OCI-LY3 (cell line): ENCODE results near the gene TH.

Source experiments
- H2AFZ ChIP-seq: fragments of 200-600, 300-600 bp; shearing (Covaris generic); 2 replicates; pipeline ENCODE4 v1.6.0; 2014; ENCODE audit warnings: antibody characterized with exemption, low read depth, low read length
- H3K27ac ChIP-seq: fragments of 200-600, 300-600 bp; sonication (generic); 2 replicates; pipeline ENCODE4 v1.5.1; 2014; ENCODE audit warnings: mild to moderate bottlenecking, low read length, moderate library complexity, mixed read lengths
- H3K27me3 ChIP-seq: fragments of 200-600, 300-600 bp; sonication (generic); 2 replicates; pipeline ENCODE4 v1.6.1; 2014; ENCODE audit warnings: low read depth, low read length, mixed read lengths
- H3K36me3 ChIP-seq: fragments of 200-600, 300-600 bp; sonication (generic); replicated peaks from 2 replicates; pipeline ENCODE3; 2014; ENCODE audit warnings: low read depth, low read length, mixed read lengths
- H3K4me1 ChIP-seq: fragments of 300-600, 200-600 bp; sonication (generic); 2 replicates; pipeline ENCODE4 v1.6.1; 2014; ENCODE audit warnings: low read length, mixed read lengths
- H3K4me2 ChIP-seq: fragments of 200-600, 300-600 bp; sonication (generic); 2 replicates; pipeline ENCODE4 v1.6.1; 2014; ENCODE audit warnings: low read length, mixed read lengths
- H3K4me3 ChIP-seq: fragments of 300-600, 200-600 bp; sonication (generic); 2 replicates; pipeline ENCODE4 v1.5.1; 2014; ENCODE audit warnings: antibody characterized with exemption, mild to moderate bottlenecking, low read length, moderate library complexity
- H3K79me2 ChIP-seq: fragments of 300-600, 200-600 bp; shearing (Covaris generic); 2 replicates; pipeline ENCODE4 v1.6.1; 2014; ENCODE audit warnings: mild to moderate bottlenecking, low read length, mixed read lengths
- H3K9ac ChIP-seq: fragments of 300-600, 200-600 bp; shearing (Covaris generic); 2 replicates; pipeline ENCODE4 v1.6.0; 2014; ENCODE audit warnings: mild to moderate bottlenecking, low read length, moderate library complexity
- H3K9me3 ChIP-seq: fragments of 200-600, 300-600 bp; shearing (Covaris generic); 2 replicates; pipeline ENCODE4 v1.6.1; 2014; ENCODE audit warnings: low read length, mixed read lengths; ENCODE audit not compliant: insufficient read depth
- H4K20me1 ChIP-seq: fragments of 200-600, 300-600 bp; sonication (generic); 2 replicates; pipeline ENCODE4 v1.6.1; 2016; ENCODE audit warnings: low read length, mixed read lengths; ENCODE audit not compliant: insufficient read depth
- EZH2phosphoT487 ChIP-seq: fragments of 200-600 bp; shearing (Covaris generic); IDR thresholded peaks from 2 replicates; pipeline ENCODE4 v1.6.1; 2018; ENCODE audit warnings: antibody characterized with exemption, mixed run types, low read depth
- TF ChIP-seq, protein P1 (sequence below): fragments of 200-600, 300-600 bp; sonication (generic); IDR thresholded peaks from 2 replicates; pipeline ENCODE4 v1.5.1; 2014; ENCODE audit warnings: antibody characterized with exemption, low read length, low read depth

TH gene

DNA sequence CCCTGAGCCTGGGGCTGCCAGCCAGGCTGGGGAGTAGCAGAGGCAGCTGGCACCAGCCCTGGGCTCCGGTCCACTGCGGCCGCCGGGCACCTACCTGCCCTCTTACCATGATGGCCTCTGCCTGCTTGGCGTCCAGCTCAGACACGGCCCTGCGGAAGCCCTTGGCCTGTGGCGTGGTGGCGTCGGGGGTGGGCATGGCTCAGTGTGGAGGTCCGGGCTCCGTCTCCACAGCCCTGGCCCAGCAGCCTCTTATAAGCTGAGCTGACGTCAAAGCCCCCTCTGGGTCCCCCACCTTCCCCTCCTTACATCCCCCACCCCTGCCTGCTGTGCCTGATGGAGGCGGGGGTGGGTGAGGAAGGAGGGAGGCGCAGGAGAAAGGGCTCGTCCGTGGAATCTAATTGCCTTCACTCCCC lies at the start of gene TH:
TH (minus strand) TSS at position 225 of the 413 bp plus-strand sequence; CDS start at position 196, 29 bp downstream.
- Histone ChIP-seq H3K4me2 (no peak within 1 kb of the TSS), H3K36me3 (no peaks in the 10 kb centered on the region), H3K4me1 (no peaks in the 10 kb centered on the region), H3K79me2 (no peaks in the 10 kb centered on the region), H3K9ac (no peak within 1 kb of the TSS), H3K27ac (no peak within 1 kb of the TSS), H3K27me3 (no peaks in the 10 kb centered on the region), H3K9me3 (no peaks in the 10 kb centered on the region), H2AFZ (no peak within 1 kb of the TSS), H3K4me3 (no peak within 1 kb of the TSS), H4K20me1 (no peaks in the 10 kb centered on the region)
- TF ChIP-seq EZH2phosphoT487, result no peak
- TF ChIP-seq, protein P1, sequence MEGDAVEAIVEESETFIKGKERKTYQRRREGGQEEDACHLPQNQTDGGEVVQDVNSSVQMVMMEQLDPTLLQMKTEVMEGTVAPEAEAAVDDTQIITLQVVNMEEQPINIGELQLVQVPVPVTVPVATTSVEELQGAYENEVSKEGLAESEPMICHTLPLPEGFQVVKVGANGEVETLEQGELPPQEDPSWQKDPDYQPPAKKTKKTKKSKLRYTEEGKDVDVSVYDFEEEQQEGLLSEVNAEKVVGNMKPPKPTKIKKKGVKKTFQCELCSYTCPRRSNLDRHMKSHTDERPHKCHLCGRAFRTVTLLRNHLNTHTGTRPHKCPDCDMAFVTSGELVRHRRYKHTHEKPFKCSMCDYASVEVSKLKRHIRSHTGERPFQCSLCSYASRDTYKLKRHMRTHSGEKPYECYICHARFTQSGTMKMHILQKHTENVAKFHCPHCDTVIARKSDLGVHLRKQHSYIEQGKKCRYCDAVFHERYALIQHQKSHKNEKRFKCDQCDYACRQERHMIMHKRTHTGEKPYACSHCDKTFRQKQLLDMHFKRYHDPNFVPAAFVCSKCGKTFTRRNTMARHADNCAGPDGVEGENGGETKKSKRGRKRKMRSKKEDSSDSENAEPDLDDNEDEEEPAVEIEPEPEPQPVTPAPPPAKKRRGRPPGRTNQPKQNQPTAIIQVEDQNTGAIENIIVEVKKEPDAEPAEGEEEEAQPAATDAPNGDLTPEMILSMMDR, result no peak

DNA sequence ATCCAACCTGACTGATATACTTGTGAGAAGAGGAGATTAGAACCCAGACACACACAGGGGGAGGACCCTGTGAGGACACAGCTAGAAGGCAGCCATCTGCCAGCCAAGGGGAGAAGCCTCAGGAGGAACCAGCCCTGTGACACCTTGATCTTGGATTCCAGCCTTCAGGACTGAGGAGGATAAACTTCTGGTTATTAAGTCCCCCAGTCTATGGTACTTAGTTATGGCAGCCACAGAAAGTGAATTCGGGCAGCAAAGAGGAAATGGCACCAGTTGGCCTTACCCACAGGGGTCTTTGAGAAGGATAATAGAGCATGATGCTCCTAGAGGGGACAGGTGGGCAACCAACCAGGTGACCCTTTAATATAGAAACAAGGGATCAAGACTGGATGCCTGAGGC lies 49.4 kb upstream of the TH start:
- TF ChIP-seq, protein P1, result no peak
- TF ChIP-seq EZH2phosphoT487, result no peak

DNA sequence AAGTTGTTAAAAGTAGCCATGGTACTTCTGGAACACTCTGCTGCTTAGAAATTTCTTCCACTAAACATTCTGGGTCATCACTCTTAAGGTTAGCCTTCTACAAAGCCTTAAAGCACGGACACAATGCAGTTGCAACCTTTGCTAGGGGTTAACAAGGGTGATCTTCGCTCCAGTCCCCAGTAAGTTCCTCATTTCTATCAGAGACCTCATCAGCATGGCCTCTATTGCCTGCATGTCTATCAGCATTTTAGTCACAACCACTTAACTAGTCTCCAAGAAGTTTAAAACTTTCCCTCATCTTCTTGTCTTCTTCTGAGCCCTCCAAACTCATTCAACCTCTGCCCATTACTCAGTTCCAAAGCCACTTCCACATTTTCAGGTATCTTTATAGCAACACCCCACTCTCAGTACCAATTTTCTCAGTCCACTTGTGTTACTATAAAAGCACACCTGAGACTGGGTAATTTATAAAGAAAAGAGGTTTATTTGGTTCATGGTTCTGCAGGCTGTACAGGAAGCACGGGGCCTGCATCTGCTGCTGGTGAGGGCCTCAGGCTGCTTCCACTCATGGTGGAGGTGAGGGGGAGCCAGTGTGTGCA lies 48.7 kb upstream of the TH start:
- TF ChIP-seq, protein P1, result no peak
- TF ChIP-seq EZH2phosphoT487, result no peak

More for the DNA sequence above, 49.4 kb upstream of the TH start:
- Histone ChIP-seq H3K4me3 (no peak overlapping the region), H3K4me1 (peaks cover 7% of the 10 kb centered on the region; the same call in 1 of the 2 replicates), H3K79me2 (no peaks in the 10 kb centered on the region), H4K20me1 (no peaks in the 10 kb centered on the region), H3K9me3 (no peaks in the 10 kb centered on the region), H2AFZ (no peak overlapping the region), H3K36me3 (no peaks in the 10 kb centered on the region), H3K4me2 (no peak overlapping the region), H3K27me3 (peaks cover 23% of the 10 kb centered on the region), H3K27ac (no peak overlapping the region), H3K9ac (no peak overlapping the region)

DNA sequence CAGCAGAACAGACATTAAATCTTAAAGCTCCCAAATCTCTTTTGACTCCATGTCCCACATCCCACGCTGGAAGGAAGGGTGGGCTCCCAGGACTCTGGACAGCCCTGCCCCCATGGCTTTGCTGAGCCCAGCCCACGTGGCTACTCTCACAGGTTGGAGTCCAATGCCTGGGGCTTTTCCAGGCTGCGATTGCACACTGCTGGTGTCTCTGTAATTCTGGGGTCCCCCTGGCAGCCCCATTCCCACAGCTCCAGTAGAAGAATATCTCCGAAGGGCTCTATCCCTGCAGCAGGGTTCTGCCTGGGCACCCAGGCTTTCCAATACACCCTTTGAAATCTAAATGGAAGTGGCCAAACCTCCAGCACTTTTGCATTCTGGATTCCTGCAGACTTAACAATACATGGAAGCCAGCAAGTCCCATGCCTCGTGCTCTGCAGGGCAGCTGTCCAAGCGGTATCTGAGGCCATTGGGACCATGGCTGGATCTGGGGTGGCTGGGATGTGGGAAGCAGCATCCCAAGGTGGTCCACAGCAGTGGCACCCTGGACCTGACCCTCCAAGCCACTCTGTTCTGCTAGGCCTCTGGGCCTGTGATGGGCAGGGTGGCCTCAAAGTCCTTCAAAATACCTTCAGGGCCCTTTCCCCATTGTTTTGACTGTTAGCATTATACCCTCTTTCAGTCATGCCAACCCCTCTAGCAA lies 47.9 kb upstream of the TH start:
- no peaks in the 10 kb centered on the region for H3K9me3 ChIP-seq
- peaks cover 23% of the 10 kb centered on the region for H3K27me3 ChIP-seq
- no peak overlapping the region for H3K9ac ChIP-seq
- H2AFZ ChIP-seq, result no peak overlapping the region
- no peaks in the 10 kb centered on the region for H4K20me1 ChIP-seq
- H3K36me3 ChIP-seq, result no peaks in the 10 kb centered on the region
- H3K79me2 ChIP-seq, result no peaks in the 10 kb centered on the region
- H3K27ac ChIP-seq, result no peak overlapping the region
- H3K4me1 ChIP-seq, result peaks cover 7% of the 10 kb centered on the region; the same call in 1 of the 2 replicates
- H3K4me2 ChIP-seq, result no peak overlapping the region
- TF ChIP-seq EZH2phosphoT487, result no peak
- TF ChIP-seq, protein P1, result no peak
- no peak overlapping the region for H3K4me3 ChIP-seq

More for the DNA sequence above, 48.7 kb upstream of the TH start:
- no peaks in the 10 kb centered on the region for H3K36me3 ChIP-seq
- no peak overlapping the region for H3K4me2 ChIP-seq
- no peaks in the 10 kb centered on the region for H4K20me1 ChIP-seq
- H2AFZ ChIP-seq, result 0 out of 2 replicates have a peak overlapping the region, but pooled peaks have one; percentile 51
- H3K9ac ChIP-seq, result no peak overlapping the region
- H3K79me2 ChIP-seq, result no peaks in the 10 kb centered on the region
- H3K27ac ChIP-seq, result no peak overlapping the region
- H3K4me1 ChIP-seq, result peaks cover 7% of the 10 kb centered on the region; the same call in 1 of the 2 replicates
- H3K9me3 ChIP-seq, result no peaks in the 10 kb centered on the region
- no peak overlapping the region for H3K4me3 ChIP-seq
- H3K27me3 ChIP-seq, result peaks cover 23% of the 10 kb centered on the region
